UCSD-AML1 (cell line): ENCODE measurements around the gene ILF2.

Source experiments
- DNase-seq: peaks from one replicate; lab custom pipeline; 2025; ENCODE audit not compliant: unreplicated experiment; lab: John Stamatoyannopoulos, UW

The ILF2 gene

DNA sequence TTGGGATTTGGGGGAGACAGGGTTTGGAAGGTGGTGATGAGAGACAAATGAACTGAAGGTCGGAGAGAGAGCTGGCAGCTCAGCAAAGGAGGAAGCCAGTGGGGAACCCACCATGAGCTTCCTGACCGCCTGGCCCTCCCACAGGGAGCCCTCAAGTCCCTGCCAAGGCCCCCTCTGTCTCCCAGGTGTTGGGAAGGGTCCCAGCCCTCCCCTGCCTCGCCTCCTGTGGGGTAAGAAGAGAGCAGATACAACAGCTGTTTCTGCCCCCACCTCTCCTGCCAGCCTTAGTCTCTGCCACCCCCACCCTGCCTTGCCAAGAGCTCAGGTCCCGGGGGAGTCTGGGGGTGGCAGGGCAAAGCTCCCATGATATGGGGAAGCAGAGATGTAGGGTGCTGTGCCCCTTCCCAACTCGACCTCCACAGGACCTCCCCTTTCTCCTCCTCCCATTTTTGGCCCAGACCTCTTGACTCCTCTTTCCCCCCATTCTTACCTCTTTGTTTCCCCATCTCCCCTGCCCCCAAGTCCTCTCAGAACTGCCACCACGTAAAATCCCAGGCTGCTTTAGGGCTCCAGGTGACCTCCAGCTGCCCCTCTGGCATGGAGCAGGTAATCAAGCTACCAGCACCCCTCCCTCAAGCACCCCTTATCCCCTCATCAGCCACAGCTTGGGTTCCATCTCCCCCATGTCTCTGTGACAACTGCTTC lies 42.0 kb downstream of the ILF2 start:
- DNase-seq: no peak

DNA sequence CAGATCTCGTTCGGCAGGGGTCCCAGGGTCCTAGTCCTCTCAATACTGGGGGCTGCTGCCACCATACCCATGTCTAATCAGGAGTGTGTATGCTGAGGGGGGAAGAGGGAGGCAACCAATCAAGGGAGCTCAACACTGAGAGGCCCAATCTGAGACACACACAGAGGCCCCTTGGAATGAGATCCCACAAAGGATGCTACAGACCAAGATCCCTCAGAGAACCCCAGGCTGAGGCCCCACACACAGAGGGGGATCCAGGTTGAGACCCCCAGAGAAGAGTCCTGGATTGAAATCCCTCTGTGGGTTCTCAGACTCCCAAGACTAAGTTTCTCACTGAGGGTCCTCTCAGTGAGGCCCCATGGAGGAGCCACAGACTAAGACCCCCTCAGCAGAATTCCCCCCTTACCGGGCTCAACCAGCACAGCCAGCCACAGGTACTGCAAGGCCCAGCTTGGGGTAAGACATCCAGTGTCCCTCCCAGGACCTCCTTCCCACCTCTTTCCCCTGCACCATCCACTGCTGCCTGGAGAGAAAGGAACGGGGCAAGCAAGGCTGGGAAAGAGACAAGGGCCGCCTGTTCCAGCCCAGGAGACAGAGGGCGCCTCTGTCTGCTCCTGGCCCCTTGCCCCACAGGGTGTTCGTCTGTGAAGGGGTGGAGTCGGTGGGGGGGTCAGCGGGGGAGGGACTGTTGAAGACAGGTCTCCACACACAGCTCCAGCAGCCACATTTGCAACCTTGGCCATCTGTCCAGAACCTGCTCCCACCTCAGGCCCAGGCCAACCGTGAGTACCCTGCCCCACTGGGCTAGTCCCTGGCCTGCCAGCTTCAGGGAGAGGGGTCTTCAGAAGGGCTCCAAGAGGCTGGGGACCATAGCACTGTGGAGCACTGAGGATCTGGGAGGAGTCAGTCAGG lies 42.8 kb downstream of the ILF2 start, which contains the start of gene S100A1:
S100A1 (plus strand) TSS at position 720 of the 912 bp plus-strand sequence. CDS start 2,088 bp downstream, outside the sequence.
- DNase-seq: peak; percentile 29

DNA sequence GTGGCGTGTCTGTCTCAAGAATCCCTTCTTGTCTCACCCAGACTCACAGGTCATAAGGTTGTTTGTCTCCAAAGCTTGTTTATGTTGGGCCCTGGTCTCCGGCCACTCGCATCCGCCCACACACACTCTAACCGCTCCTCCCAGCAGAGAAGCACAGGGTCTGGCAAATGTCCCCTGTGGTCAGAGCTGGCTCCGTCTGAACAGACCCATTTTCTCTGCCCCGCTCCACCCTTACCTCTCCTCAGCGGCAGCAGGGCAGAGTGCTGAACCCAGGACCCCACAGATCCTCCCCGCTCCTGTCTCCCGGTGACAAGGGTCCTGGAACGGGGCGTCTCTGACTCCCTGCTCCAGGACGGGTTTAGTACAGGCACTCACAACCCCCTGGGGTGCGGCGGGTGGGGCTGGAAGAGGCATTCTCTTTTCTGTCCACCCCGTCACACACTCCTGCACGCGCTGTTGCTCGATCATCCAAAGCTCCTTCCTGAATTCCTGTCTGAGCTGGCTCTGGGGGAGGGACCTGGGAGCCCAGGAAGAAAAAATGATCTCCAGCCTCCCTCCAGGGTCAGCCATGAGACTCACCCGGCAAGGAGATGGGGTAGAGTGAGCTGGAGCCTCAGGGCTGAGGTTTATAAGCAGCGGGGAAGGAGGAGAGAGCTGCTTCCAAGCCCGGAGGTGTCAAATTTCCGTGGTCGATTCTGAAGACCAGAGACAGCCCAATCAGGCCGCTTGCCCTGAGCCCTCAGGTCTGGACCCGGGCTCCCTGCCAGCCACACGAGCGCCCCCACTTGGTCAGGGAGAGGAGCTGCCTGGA lies 43.7 kb downstream of the ILF2 start, which contains the start of gene S100A13:
S100A13 (minus strand) TSS at position 602 of the 811 bp plus-strand sequence. CDS start 1,033 bp downstream, outside the sequence.
- DNase-seq: peak; percentile 46

DNA sequence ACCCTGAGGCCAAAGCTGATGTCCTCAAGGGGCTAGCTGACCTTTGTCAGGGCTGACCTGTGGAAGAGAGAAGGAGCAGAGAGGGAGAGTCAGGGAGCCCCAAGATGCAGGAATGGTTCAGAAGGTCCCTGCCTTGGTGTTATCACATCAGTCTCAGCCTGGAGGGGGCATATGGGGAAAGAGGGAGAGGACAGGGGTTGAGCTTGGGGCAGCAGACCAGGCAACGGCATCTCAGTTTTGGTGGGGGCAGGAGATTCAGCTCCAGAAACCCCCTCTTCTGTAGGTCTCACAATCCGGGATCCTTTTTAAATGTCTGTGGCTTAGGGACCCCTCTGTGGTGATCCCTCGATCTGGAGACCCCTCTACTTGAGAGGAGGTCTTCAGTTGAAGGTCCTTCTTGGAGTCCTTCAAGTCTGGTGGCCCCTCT lies 44.3 kb downstream of the ILF2 start:
- no peak for DNase-seq

DNA sequence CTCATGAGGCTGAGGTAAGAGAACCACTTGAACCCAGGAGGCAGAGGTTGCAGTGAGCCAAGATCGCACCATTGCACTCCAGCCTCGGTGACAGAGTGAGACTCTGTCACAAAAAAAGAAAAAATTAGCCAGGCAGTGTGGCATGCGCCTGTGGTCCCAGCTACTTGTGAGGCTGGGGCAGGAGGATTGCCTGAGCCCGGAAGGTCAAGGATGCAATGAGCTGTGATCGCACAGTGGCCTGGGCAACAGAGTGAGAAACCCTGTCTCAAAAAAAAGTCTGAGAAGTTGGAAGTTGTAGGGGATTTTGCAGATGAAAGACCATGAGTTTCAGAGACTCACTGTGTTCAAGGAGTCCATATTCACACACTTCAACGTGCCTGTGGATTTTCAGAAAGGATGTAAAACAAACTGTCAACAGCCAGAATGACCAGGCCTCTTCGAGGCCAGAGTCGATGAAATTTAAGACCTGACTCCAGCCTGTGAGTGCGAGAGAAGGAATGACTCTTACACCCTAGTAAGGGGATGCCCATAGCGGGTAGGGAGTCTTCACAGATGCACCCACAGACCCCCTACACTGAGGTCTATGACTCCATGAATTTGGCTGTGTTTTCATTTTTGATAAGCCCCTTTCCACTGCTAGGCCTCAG lies 45.7 kb downstream of the ILF2 start:
- DNase-seq: no peak

DNA sequence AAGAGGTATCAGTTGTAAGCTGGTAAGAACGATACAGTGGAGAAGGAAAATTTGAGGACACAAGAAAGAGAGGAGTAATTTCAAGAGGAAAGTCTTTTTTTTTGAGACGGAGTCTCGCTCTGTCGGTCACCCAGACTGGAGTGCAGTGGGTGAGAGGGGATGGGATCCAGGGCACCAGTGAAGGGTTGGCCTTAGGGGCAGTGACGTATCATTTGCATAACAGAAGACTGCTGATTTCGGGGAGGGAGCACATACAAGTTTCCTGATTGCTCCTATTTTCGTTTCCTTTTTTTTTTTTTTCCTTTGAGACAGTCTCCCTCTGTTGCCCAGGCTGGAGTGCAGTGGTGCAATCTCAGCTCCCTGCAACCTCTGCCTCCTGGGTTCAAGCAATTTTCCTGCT lies 47.7 kb downstream of the ILF2 start:
- DNase-seq: no peak

DNA sequence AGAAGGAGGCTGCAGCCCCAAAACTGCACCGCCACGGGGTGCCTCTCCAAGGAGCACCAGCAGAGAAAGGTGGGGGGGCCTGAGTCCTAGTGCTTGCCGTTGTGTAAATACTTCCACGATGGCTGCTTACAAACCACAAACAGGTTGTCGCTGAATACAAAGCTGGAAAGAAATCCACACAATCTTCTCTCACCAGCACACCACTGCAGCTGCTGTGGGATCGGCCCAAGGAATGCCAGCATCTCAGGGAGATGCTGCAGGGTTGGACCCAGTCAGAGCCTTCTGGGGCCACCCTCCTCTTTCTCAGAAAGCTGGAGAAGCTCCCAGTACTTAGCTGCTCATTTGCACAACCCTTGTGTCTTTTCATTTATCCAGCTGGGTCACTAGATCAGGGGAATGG lies 51.6 kb downstream of the ILF2 start:
- no peak for DNase-seq

DNA sequence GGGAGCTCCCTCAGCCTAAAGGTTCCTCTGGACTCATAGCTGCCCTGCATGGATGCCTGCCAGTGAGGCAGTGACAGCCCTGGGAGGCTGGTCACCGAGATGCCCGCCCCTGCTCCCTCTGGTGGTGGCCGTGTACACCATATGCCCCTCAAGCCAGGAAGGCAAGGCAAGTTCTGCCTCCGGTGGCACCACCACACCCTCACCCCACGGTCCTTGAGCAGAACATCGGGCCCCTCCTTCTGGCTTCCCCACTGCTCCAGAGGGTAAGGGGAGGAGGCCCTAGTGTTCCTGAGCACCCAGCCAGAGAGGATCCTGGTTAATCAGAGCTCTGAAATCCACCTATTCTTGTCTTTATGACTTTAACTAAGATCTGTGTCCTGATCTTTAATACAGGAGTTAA lies 53.1 kb downstream of the ILF2 start:
- peak; percentile 79 for DNase-seq

DNA sequence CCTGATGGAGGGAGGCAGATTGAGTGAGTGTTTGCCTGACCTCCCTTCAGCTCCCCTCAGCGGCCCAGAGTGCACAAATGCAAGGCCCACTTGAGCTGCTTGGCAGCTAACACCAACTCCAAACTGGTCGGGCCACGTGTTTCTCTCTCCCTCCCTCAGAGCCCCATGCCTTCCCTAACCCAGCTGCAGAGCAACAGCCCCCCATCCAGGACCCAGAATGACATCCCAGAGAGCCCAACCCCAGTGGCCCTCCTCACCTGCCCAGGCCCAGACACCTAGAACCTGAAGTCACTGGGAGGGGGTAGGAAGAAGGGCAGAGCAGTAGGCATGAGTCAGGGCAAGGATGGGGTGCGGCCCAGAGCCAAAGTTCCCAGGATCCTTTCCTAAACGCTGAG lies 53.9 kb downstream of the ILF2 start:
- no peak for DNase-seq

DNA sequence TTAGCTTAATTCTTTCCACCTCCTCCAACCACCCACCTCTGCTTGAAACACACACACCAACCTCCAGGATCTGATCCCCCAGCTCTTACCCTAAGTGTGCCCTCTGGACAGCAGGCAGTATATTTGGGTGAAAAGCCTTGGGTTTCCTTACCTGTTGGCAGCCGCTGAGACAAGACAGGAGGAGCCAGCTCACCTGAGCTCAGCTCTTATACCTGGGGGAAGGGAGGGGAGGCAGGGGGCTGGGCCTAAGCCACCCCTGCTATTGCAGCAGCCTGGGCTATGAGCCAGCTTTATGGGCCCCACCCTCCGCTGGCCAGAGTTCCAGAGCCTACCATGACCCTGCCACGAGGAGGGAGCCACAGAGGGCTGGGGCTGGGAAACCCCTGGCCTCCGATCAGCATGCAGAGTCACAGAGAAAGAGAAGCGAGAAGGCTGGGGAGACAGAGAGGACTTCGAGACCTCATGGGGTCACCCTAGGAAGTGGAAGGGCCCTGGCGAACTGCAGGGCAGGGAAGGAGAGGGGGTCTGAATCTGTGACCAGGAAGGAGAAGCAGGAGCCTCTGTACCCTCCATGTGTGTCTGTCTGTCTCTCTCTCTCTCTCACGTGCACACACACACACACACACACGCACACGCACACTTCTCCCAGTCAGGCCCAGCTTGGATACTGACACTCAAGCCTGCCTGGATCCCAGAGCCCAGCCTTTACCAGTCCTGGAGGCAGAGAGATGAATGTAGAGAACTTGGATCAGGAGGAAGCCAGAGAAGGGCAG lies 54.5 kb downstream of the ILF2 start, which contains the start of gene S100A14:
S100A14 (minus strand) TSS at position 182 of the 773 bp plus-strand sequence. CDS start 467 bp downstream, outside the sequence.
- DNase-seq: no peak

DNA sequence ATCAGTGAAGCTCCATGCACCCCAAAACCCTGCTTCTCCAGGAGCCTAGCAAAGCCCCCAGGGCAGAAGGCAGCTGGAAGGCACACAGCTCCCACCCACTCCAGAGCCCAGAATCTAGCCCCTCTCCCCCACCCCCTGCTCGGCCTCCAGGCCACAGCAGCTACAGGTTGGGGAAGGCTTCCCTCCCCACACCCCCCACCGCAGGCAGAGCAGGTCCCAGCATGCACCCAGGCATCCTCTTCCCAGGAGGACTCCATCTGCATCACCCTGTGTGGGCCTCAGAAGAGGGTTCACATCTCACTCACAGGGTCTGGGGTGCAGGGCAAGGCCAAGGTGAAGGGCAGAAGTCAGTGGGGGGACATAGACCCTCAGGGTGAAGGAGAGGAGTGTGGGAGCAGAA lies 55.4 kb downstream of the ILF2 start:
- no peak for DNase-seq

DNA sequence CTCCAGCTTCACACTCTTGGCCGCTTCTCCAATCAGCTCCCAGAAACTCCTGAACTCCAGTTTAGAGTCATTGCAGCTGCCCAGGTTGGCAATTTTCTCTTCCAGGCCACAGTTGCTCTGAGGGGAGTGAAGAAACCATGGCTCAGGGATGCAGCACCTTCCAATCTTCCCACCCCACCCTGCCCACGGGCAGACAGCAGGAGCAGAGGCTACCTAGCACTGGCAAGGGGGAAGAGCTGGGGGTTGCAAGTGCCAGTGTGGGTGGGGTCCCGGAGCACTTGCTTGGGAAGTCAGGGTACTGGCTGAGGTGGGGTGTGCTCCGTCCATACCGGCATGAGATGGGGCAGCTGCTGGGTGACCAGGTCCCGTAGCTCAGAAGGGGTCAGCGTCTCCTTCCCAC lies 55.9 kb downstream of the ILF2 start:
- no peak for DNase-seq

DNA sequence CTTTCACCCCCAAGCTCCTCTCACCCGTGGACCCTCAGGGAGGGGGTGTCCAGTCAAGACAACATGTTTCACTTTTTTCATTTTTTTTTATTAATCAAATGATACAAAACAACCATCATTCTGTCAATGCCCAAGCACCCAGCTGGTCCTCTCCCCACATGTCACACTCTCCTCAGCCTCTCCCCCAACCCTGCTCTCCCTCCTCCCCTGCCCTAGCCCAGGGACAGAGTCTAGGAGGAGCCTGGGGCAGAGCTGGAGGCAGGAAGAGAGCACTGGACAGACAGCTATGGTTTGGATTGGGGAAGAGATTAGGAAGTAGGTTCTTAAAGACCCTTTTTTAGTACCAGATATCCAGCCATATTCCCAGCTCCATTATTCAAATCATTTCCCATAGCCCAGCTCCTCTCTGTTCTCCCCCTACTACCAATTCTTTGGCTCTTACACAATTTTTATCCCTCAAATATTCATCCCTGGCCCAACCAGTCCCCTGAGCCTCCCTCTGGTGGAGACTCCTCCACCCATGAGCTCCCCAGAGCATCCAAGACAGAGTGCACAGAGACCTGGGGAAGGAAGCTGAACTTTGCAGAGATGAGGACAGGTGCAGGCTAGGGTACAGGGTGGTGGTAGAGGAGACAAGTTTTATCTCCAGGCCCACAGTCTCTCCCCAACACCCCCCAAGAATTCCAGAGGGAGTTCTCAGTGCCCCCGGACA lies 56.4 kb downstream of the ILF2 start:
- no peak for DNase-seq

DNA sequence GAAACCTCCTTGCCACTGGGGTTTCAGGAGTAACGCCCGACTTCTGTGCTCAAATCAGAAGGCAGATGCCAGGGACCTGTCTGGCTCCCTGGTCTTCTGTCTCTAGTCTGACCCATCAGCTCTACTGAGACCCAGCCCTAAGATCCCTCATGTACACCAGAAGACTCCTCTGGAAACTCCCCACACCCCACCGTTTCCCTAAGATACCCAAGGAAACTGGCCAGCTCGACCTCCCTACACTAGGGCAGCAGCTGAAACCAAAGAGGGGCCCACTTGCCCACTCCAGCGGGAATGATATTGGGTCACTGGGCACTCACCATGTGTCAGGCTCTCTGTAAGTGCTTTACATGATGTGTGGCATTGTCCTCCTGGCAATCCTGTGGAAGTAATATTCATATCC lies 57.4 kb downstream of the ILF2 start:
- DNase-seq: no peak

DNA sequence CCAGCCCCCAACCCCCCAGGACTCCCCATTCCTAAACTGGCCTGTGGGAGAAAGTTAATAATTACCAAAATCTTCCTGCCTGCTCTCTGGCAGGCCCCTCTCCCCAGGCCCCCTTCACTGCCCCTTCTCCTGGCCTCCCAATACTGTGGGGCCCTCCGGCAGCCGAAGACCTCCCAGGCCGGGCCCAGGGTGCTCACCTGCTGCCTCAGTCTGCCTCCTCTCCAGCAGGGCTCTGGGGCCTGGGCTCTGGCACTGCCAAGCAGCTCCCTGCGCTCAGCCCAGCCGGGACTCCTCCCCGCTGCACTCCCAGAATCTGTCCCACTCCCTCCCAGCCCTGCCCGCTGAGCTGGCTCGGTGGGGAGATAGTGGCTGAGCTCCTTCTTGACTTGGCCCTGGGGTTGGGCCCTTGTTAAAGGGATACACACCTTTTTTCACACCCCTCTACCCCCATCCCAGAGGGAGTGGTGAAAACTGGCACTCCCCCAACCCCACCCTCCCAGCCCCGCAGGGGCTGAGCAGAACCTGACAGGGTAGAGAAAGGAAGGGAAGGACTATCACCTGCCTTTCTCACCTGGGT lies 58.0 kb downstream of the ILF2 start, which contains the start of gene S100A16:
S100A16 (minus strand) TSS at position 383 of the 577 bp plus-strand sequence. CDS start 4,986 bp downstream, outside the sequence.
- no peak for DNase-seq

DNA sequence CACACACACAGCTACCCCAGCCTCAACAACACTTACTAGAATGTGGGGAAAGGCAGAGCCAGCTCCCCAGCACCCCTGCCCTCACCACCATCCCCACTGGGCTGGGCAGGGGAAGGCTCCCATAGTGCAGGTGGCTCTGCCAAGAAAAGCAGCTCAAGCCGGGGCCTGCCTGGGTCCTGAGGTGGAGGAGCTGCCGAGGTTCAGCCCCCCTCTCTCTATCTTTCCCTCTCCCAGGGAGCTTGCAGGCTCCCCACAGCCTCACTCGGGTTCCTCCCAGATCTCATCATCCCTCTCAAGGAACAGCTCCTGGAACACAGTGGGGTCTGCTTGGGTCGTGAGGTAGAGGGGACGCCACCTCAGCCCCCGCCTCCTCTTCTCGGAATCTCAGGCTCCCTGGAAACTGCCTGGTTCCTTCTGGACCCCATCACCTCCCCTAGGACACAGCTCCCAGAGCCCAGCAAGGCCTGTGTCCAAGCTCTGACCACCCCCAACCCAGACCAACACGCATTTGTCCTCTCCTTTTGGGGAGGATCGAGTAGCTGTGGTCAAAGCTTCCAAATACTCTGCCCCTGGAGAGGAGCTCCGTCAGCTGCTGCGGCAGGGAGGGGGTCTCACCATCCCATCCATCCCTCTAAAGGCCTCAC lies 58.6 kb downstream of the ILF2 start:
- no peak for DNase-seq
